Left ventricle myocardium inferior (tissue), 1 donor: ENCODE data around the gene PCDHB16. TPM values are rescaled to one million over a fixed set of nuclear protein-coding genes. Genes with fewer than 3 reads are reported as not detected.
"Not testable (repeated sequence)": the region's sequence is repeated elsewhere in the genome, so short reads cannot be mapped to it uniquely, and the experiment has no call there.

ENCODE experiments used
- DNase-seq: peaks from one replicate; pipeline ENCODE4 v3.0.0-alpha.2; 2020
- H3K27ac ChIP-seq: fragments of 200-600 bp; replicated peaks from 2 replicates; pipeline ENCODE4 v1.8.0; 2021
- H3K27me3 ChIP-seq: fragments of 200-600 bp; 2 replicates; pipeline ENCODE4 v1.8.0; 2021; ENCODE audit warnings: low read depth
- H3K36me3 ChIP-seq: fragments of 200-600 bp; 2 replicates; pipeline ENCODE4 v1.8.0; 2021
- H3K4me1 ChIP-seq: fragments of 200-600 bp; 2 replicates; pipeline ENCODE4 v1.8.0; 2021
- H3K4me3 ChIP-seq: fragments of 200-600 bp; 2 replicates; pipeline ENCODE4 v1.8.0; 2021; ENCODE audit warnings: mild to moderate bottlenecking, moderate library complexity
- H3K9me3 ChIP-seq: fragments of 200-600 bp; replicated peaks from 2 replicates; pipeline ENCODE4 v1.8.0; 2021
- intact Hi-C: fragments of 100-400 bp; cut with micrococcal nuclease; formaldehyde crosslinking; loops from one replicate; pipeline ENCODE4 v1.11.0; 2022
- total RNA-seq: library from RNA; stranded (reverse); fragmentation: NEBNext Ultra II Directional; extraction: Animal tissue kit (Norgen Biotek cat#: 25700); gene quantifications from one replicate; pipeline ENCODE4 v1.2.1, GENCODE V29; 2021
- TF ChIP-seq, protein P1 (sequence below): fragments of 200-600 bp; IDR thresholded peaks from 2 replicates; pipeline ENCODE4 v1.8.0; 2021; ENCODE audit warnings: antibody characterized with exemption, mild to moderate bottlenecking, borderline replicate concordance
- donor health status: DM: no; HTN: yes; CAD: no; lungs with severe emphysema.

Gene PCDHB16
- total RNA-seq, 1 donor from 2014 or later = 1.4 TPM

DNA sequence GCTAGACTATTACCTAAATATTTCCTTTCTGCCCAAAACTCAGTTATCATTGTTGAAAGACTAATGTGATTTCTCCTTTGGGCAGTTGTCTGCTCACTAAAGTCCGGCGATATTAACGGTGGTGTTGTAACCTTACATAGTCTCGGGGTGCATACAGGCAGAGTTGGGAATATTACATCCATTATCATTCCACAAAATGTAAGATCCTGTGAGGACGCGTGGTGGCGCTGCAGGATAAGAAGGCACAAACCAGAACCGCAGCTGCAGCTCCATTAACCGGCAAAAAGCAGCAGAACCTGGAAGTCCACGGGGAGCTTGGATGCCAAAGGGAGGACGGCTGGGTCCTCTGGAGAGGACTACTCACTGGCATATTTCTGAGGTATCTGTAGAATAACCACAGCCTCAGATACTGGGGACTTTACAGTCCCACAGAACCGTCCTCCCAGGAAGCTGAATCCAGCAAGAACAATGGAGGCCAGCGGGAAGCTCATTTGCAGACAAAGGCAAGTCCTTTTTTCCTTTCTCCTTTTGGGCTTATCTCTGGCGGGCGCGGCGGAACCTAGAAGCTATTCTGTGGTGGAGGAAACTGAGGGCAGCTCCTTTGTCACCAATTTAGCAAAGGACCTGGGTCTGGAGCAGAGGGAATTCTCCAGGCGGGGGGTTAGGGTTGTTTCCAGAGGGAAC, 31.6 kb downstream of the PCDHB16 start, which contains the start of gene PCDHB13:
PCDHB13 (plus strand) TSS at position 264 of the 684 bp plus-strand sequence; CDS start at position 469, 205 bp downstream.
- intact Hi-C loops, H3K4me1 ChIP-seq: not testable (repeated sequence)
- H3K27ac ChIP-seq = peak within 1 kb of the TSS; percentile 31
- peak; percentile 71 for DNase-seq
- peaks cover 92% of the 10 kb centered on the region for H3K9me3 ChIP-seq
- H3K36me3 ChIP-seq = peaks cover 21% of the 10 kb centered on the region
- H3K27me3 ChIP-seq = peaks cover 30% of the 10 kb centered on the region
- H3K4me3 ChIP-seq = peak within 1 kb of the TSS; percentile 56
- TF ChIP-seq, protein P1, sequence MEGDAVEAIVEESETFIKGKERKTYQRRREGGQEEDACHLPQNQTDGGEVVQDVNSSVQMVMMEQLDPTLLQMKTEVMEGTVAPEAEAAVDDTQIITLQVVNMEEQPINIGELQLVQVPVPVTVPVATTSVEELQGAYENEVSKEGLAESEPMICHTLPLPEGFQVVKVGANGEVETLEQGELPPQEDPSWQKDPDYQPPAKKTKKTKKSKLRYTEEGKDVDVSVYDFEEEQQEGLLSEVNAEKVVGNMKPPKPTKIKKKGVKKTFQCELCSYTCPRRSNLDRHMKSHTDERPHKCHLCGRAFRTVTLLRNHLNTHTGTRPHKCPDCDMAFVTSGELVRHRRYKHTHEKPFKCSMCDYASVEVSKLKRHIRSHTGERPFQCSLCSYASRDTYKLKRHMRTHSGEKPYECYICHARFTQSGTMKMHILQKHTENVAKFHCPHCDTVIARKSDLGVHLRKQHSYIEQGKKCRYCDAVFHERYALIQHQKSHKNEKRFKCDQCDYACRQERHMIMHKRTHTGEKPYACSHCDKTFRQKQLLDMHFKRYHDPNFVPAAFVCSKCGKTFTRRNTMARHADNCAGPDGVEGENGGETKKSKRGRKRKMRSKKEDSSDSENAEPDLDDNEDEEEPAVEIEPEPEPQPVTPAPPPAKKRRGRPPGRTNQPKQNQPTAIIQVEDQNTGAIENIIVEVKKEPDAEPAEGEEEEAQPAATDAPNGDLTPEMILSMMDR = peak; percentile 61

GRCh38 chr5:141214583-141214982, 32.4 kb downstream of the PCDHB16 start:
- intact Hi-C loops, H3K27ac ChIP-seq, DNase-seq, H3K4me1 ChIP-seq: not testable (repeated sequence)
- Histone ChIP-seq H3K36me3 (peaks cover 28% of the 10 kb centered on the region), H3K9me3 (peaks cover 92% of the 10 kb centered on the region), H3K4me3 (peak overlapping the region; percentile 37), H3K27me3 (peaks cover 22% of the 10 kb centered on the region)

GRCh38 chr5:141215504-141215903, 33.3 kb downstream of the PCDHB16 start:
- peaks cover 92% of the 10 kb centered on the region for H3K9me3 ChIP-seq
- intact Hi-C loops = not testable (repeated sequence)

DNA sequence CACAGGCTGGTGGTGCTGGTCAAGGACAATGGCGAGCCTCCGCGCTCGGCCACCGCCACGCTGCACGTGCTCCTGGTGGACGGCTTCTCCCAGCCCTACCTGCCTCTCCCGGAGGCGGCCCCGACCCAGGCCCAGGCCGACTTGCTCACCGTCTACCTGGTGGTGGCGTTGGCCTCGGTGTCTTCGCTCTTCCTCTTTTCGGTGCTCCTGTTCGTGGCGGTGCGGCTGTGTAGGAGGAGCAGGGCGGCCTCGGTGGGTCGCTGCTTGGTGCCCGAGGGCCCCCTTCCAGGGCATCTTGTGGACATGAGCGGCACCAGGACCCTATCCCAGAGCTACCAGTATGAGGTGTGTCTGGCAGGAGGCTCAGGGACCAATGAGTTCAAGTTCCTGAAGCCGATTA, 33.8 kb downstream of the PCDHB16 start:
- H3K27ac ChIP-seq, H3K27me3 ChIP-seq, H3K4me1 ChIP-seq, intact Hi-C loops, DNase-seq, H3K4me3 ChIP-seq: not testable (repeated sequence)
- Histone ChIP-seq H3K9me3 (peaks cover 94% of the 10 kb centered on the region), H3K36me3 (peaks cover 40% of the 10 kb centered on the region)

More at GRCh38 chr5:141215504-141215903, 33.3 kb downstream of the PCDHB16 start:
- H3K4me1 ChIP-seq, H3K4me3 ChIP-seq, H3K27ac ChIP-seq, DNase-seq: not testable (repeated sequence)
- peaks cover 35% of the 10 kb centered on the region for H3K36me3 ChIP-seq
- H3K27me3 ChIP-seq = peaks cover 13% of the 10 kb centered on the region

- Histone ChIP-seq H3K9me3 (peaks cover 99% of the 10 kb centered on the region), H3K27ac (no peak within 1 kb of the TSS), H3K36me3 (peaks cover 38% of the 10 kb centered on the region), H3K4me1 (no peaks in the 10 kb centered on the region), H3K4me3 (peak within 1 kb of the TSS; percentile 47), H3K27me3 (no peaks in the 10 kb centered on the region)
- intact Hi-C loops = no loop called here
- DNase-seq = no peak
- TF ChIP-seq, protein P1 = no peak
Observed at GRCh38 chr5:141223112-141223783, 41.1 kb downstream of the PCDHB16 start, which contains the start of gene PCDHB14. PCDHB14 (plus strand) TSS chr5:141223343; CDS start chr5:141223506, 163 bp downstream.

GRCh38 chr5:141224844-141225243, 42.7 kb downstream of the PCDHB16 start:
- Histone ChIP-seq H3K36me3 (peaks cover 25% of the 10 kb centered on the region), H3K9me3 (peaks cover 95% of the 10 kb centered on the region)
- intact Hi-C loops, H3K4me3 ChIP-seq, H3K27me3 ChIP-seq, DNase-seq, H3K27ac ChIP-seq, H3K4me1 ChIP-seq: not testable (repeated sequence)

DNA sequence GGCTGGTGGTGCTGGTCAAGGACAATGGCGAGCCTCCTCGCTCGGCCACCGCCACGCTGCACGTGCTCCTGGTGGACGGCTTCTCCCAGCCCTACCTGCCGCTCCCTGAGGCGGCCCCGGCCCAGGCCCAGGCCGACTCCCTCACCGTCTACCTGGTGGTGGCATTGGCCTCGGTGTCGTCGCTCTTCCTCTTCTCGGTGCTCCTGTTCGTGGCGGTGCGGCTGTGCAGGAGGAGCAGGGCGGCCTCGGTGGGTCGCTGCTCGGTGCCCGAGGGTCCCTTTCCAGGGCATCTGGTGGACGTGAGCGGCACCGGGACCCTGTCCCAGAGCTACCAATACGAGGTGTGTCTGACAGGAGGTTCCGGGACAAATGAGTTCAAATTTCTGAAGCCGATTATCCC, 43.2 kb downstream of the PCDHB16 start:
- H3K27me3 ChIP-seq, H3K4me3 ChIP-seq, H3K27ac ChIP-seq, H3K4me1 ChIP-seq, DNase-seq, intact Hi-C loops: not testable (repeated sequence)
- Histone ChIP-seq H3K9me3 (peaks cover 94% of the 10 kb centered on the region), H3K36me3 (peaks cover 20% of the 10 kb centered on the region)
